Gastrocnemius medialis (tissue), 4 donors: ENCODE measurements around the gene SCN4B.

ENCODE experiments used
- CTCF ChIP-seq, 5 experiments: fragments of 450-650 bp in 3 of 5; fragments of 200-600 bp in 2 of 5; sonication (generic) in 2 of 5; IDR thresholded peaks in 4 of 5; conservative IDR thresholded peaks in 1 of 5; 1 replicate in 4 of 5; 2 replicates in 1 of 5; pipeline ENCODE4 v1.5.1; 2016 to 2019; ENCODE audit warnings: antibody characterized with exemption in 5 of 5, mild to moderate bottlenecking in 3 of 5, moderate library complexity in 3 of 5
- POLR2A ChIP-seq, 2 donors: fragments of 450-650 bp; IDR thresholded peaks; one replicate each; pipeline ENCODE4 v1.6.1; 2017; ENCODE audit warnings: antibody characterized with exemption in 2 of 2, mild to moderate bottlenecking in 2 of 2, moderate library complexity in 2 of 2

GRCh38 chr11:118112711-118113430 lies 39.8 kb downstream of the SCN4B start:
- TF ChIP-seq CTCF (IDR thresholded peaks at IDR 0.05 in 4 of 5, conservative IDR thresholded peaks at IDR 0.05 in 1 of 5) = no peak
- no peak for TF ChIP-seq POLR2A (IDR thresholded peaks at IDR 0.05)
